ENCODE results near the gene ATP5PF. TPM values are rescaled to one million over a fixed set of nuclear protein-coding genes. Genes with fewer than 3 reads are reported as not detected.

The ATP5PF gene
- total and polyA plus RNA-seq, 2 donors (not counting 3 experiments of a cell fraction or from before 2014, with no cell fraction given) = 132 to 194 TPM

- H3K9ac ChIP-seq (replicated peaks; ENCODE audit: extremely low read depth, insufficient read depth, low read length) = no peak overlapping the region
- H3K79me2 ChIP-seq (ENCODE audit: control insufficient read depth, insufficient read depth, low read length) = no peaks in the 10 kb centered on the region
- dilution Hi-C loops (cut with MboI; ENCODE audit: extremely low pct_ligation_motif_present, low sequenced_read_pairs) = no loop called here
- no peak for FAIRE-seq
- no peak overlapping the region for H2AFZ ChIP-seq (ENCODE audit: low read depth, low read length)
- H3K4me3 ChIP-seq (replicated peaks in 1 of 3; ENCODE audit: insufficient read depth in 1 of 3, low read depth in 1 of 3, low read length in 3 of 3) = no peak overlapping the region
- peaks cover 0 to 3% of the 10 kb centered on the region in 2 experiments for H3K27me3 ChIP-seq (ENCODE audit: control insufficient read depth in 2 of 2, insufficient read depth in 2 of 2, low read length in 2 of 2)
- TF ChIP-seq POLR2AphosphoS5 (IDR thresholded peaks at IDR 0.05; ENCODE audit: insufficient read depth, low read depth, low read length) (no peak), FOS (IDR thresholded peaks at IDR 0.05; ENCODE audit: borderline replicate concordance, insufficient read depth, low read length) (no peak), JUN (IDR thresholded peaks at IDR 0.05; ENCODE audit: borderline replicate concordance, insufficient read depth, insufficient read length, low read depth) (no peak), POLR2A (IDR thresholded peaks at IDR 0.05; ENCODE audit: low read depth, low read length) (no peak), MAX (IDR thresholded peaks at IDR 0.05; ENCODE audit: insufficient read depth, insufficient read length) (no peak), MYC (IDR thresholded peaks at IDR 0.05; ENCODE audit: low read depth, low read length) (no peak), CTCF (IDR thresholded peaks at IDR 0.05; ENCODE audit: extremely low read depth in 1 of 2, insufficient read depth in 1 of 2, low read depth in 1 of 2, low read length in 2 of 2) (no peak), EZH2 (IDR thresholded peaks at IDR 0.05; ENCODE audit: borderline replicate concordance, low read depth, low read length, severe bottlenecking) (no peak), GATA2 (IDR thresholded peaks at IDR 0.05; ENCODE audit: insufficient read depth, insufficient read length, low read depth, low read length) (no peak)
- no peaks in the 10 kb centered on the region for H3K9me3 ChIP-seq (replicated peaks; ENCODE audit: control insufficient read depth, insufficient read depth, low read length)
- H4K20me1 ChIP-seq (replicated peaks; ENCODE audit: control insufficient read depth, extremely low read depth, insufficient read depth, low read length) = no peaks in the 10 kb centered on the region
- no peaks in the 10 kb centered on the region for H3K36me3 ChIP-seq (ENCODE audit: control insufficient read depth in 2 of 2, extremely low read depth in 1 of 2, insufficient read depth in 2 of 2, low read length in 2 of 2)
- no peak for DNase-seq (ENCODE audit: low read depth, low spot score)
- intact Hi-C loops (cut with micrococcal nuclease) = no loop called here
- H3K9me1 ChIP-seq (replicated peaks; ENCODE audit: control insufficient read depth, extremely low read depth, insufficient read depth, low read length) = no peaks in the 10 kb centered on the region
- POLR2A ChIA-PET = no interaction called here
- no TSS peak for BruUV-seq (replicated peaks)
- H3K4me1 ChIP-seq (ENCODE audit: control insufficient read depth, extremely low read depth, insufficient read depth, low read length) = no peaks in the 10 kb centered on the region
- CTCF ChIA-PET = no interaction called here
- no peak overlapping the region for H3K4me2 ChIP-seq (ENCODE audit: insufficient read depth, low read length)
- H3K27ac ChIP-seq (ENCODE audit: insufficient read depth, low read depth, low read length) = no peak overlapping the region
These were observed 52.3 kb downstream of the ATP5PF start for GRCh38 chr21:25682382-25682781.
